GM12892 (cell line): ENCODE data around the gene NINJ2.
A peak's percentile ranks its signal among the peaks of the same experiment; 100 is the strongest.

Experiments used
- DNase-seq: peaks from one replicate; pipeline ENCODE4 v3.0.0; 2011; ENCODE audit not compliant: insufficient read length
- FAIRE-seq: peaks from 2 replicates; lab custom pipeline; 2011; peaks lifted over from hg19 to GRCh38; lab: Jason Lieb, UNC
- POLR2A ChIP-seq: IDR thresholded peaks from 2 replicates; pipeline ENCODE4 v1.6.1; 2011; ENCODE audit warnings: low read depth, low read length, control low read depth
- POLR2AphosphoS5 ChIP-seq: IDR thresholded peaks from 2 replicates; pipeline ENCODE4 v1.6.1; 2011; ENCODE audit warnings: low read depth, low read length, control low read depth
- TAF1 ChIP-seq: IDR thresholded peaks from 2 replicates; pipeline ENCODE4 v1.6.1; 2011; ENCODE audit warnings: low read depth, mild to moderate bottlenecking, control low read depth, low read length, borderline replicate concordance

Gene NINJ2

GRCh38 chr12:666766-667308 is 3.6 kb upstream of the NINJ2 start:
- FAIRE-seq, result peak; percentile 96

GRCh38 chr12:666066-666465 is 2.8 kb upstream of the NINJ2 start:
- TF ChIP-seq POLR2AphosphoS5 (no peak), POLR2A (no peak), TAF1 (no peak)
- no peak for DNase-seq
- no peak for FAIRE-seq

More at GRCh38 chr12:666766-667308, 3.6 kb upstream of the NINJ2 start:
- peak; percentile 74 for TF ChIP-seq POLR2A
- TF ChIP-seq TAF1, result no peak
- peak; percentile 49; the same call in 1 of the 2 replicates for TF ChIP-seq POLR2AphosphoS5
- DNase-seq, result no peak

DNA sequence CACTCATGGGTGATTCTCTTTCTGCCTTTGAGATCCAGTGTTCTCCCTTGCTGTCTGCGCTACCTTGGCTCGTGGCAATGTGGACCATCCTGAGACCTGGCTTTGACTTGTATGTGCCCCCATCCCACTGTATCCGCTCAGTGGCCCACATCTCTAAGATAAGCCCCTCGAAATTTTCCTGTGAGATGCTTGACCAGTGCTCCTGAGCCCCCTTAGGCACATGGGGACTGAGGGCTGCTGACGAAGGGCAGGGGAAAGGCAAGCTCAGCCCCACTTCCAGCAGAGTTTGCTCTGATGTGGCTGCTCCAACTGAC is 1.5 kb upstream of the NINJ2 start:
- TF ChIP-seq POLR2AphosphoS5 (no peak), TAF1 (no peak), POLR2A (no peak)
- no peak for DNase-seq
- no peak for FAIRE-seq

GRCh38 chr12:664075-664778 is 982 bp upstream of the NINJ2 start:
- FAIRE-seq (no peak), DNase-seq (no peak)
- TF ChIP-seq POLR2AphosphoS5 (no peak), TAF1 (no peak), POLR2A (no peak)

- peak; percentile 56 for FAIRE-seq
- no peak for DNase-seq
- TF ChIP-seq POLR2A (no peak), POLR2AphosphoS5 (no peak), TAF1 (no peak)
Observed at GRCh38 chr12:662566-663292, 516 bp downstream of the NINJ2 start.

DNA sequence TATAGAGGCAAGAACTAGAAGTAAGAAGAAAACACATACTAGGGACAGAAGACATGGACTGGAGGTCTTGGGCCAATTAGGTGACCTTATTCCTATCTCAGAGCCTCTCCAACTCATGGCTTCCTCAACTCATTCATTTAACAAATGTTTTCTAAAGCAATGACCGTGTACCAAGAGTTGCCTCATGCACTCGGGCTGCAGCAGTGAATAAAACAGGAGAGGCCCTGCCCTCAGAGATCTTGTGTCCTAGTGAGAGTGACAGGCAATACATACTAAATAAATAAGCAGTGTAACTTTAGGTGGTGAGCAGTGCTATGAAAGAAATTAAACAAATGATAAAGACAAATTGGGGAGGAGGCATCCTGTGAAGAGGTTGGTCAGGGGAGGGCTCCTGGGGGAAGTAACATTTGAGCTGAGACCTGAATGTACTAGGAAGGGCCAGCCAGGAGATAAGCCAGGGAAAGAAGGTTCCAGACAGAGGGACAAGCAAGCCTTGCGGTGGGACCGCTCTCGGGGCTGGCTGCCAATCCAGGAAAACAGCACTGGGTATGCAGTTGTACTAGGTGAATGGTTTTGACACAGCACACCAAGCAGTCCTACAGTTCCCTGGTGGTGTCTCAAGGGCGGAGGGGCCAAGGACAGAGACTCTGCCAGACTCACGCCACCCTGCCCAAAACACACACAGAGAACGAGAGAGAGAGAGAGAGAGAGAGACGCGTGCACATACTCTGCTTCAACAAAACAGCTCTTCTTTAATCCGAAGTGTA is 1.3 kb downstream of the NINJ2 start:
- FAIRE-seq (no peak), DNase-seq (no peak)
- TF ChIP-seq POLR2AphosphoS5, result no peak
- TF ChIP-seq TAF1, result no peak
- TF ChIP-seq POLR2A, result no peak

GRCh38 chr12:659090-659683 is 4.1 kb downstream of the NINJ2 start:
- TF ChIP-seq POLR2A, result no peak
- TF ChIP-seq POLR2AphosphoS5, result no peak
- TF ChIP-seq TAF1, result no peak
- peak; percentile 90 for FAIRE-seq

GRCh38 chr12:650983-651382 is 12.3 kb downstream of the NINJ2 start:
- no peak for FAIRE-seq
- no peak for DNase-seq
- TF ChIP-seq POLR2AphosphoS5, result no peak
- TF ChIP-seq POLR2A, result no peak
- no peak for TF ChIP-seq TAF1

More at GRCh38 chr12:659090-659683, 4.1 kb downstream of the NINJ2 start:
- no peak for DNase-seq

- FAIRE-seq, result no peak
- TF ChIP-seq TAF1 (no peak), POLR2A (no peak), POLR2AphosphoS5 (no peak)
- DNase-seq, result no peak
Observed at GRCh38 chr12:647385-648085, 15.7 kb downstream of the NINJ2 start.

DNA sequence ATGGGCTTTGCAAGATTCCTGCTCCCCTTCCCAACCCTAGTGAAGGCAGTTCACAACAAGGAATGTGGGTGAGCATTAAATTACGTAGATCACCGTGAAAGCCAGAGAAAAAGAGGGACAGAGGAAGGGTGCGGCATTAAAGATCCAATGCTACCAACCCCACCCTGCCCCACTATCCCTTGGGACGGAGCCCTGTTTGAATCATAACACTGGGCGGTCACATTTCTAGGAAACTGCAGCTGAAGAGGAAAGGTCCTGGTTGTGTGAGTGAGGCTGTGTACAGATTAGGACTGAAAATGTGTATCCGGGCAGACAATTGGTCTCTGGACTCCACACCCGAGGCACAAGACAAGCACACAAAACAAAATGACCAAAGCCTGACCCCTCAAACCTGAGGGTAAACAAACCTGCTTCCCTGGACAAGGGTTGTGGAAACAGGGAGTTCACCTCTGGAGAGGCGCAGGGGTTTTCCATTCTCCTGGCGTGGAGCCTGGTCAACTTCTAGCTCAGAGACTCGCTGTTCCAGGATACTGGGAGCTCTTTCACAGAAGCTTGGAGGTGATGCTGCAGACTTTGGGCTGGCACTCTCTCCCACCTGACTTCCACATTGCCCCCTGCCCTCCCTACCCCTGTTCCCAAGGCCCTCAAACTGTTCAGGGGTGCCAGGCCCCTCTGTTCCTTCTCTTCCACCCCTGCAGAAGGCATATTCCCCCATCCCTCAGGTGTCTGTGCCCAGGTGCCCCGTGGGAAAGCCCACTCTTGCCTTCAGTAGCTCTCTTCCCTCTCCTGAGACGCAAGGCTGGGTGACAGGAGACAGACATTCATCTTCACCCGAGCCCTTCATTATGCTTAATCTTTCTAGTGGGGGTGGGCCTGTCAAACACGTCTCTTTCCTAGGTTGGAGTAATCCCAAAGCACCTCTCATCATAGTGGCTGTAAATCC is 16.5 kb downstream of the NINJ2 start:
- no peak for DNase-seq
- TF ChIP-seq POLR2A (no peak), TAF1 (no peak), POLR2AphosphoS5 (no peak)
- no peak for FAIRE-seq
